Measurements from ENCODE around the gene LRRC53.

DNA sequence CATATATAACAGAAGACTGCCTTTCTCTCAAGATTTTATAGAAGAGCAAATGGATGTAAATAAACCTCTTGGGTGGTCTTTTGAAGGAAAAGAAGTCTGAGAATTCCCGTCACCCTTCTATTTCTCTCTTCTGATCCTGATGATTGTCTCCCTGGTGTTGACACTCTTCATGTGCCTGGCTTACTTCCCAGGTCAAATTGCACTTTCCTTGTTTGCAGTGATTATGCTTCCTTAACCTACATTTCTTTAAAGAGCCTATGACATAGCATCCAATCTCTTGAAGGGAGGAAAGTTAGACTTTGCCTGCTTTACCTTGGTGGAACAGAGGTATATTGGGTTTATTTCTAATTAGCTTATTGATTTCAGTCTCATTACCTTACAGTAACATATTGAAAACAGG is 80.1 kb downstream of the LRRC53 start:
- TF ChIP-seq POLR2AphosphoS5 (IDR thresholded peaks at IDR 0.05; ENCODE audit: low read depth), result no peak
- TF ChIP-seq, protein P1, sequence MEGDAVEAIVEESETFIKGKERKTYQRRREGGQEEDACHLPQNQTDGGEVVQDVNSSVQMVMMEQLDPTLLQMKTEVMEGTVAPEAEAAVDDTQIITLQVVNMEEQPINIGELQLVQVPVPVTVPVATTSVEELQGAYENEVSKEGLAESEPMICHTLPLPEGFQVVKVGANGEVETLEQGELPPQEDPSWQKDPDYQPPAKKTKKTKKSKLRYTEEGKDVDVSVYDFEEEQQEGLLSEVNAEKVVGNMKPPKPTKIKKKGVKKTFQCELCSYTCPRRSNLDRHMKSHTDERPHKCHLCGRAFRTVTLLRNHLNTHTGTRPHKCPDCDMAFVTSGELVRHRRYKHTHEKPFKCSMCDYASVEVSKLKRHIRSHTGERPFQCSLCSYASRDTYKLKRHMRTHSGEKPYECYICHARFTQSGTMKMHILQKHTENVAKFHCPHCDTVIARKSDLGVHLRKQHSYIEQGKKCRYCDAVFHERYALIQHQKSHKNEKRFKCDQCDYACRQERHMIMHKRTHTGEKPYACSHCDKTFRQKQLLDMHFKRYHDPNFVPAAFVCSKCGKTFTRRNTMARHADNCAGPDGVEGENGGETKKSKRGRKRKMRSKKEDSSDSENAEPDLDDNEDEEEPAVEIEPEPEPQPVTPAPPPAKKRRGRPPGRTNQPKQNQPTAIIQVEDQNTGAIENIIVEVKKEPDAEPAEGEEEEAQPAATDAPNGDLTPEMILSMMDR (conservative IDR thresholded peaks at IDR 0.05; ENCODE audit: low read depth in 2 of 2), result no peak
- TF ChIP-seq EZH2phosphoT487 (IDR thresholded peaks at IDR 0.05; ENCODE audit: unreplicated experiment), result no peak
- TF ChIP-seq EZH2 (IDR thresholded peaks at IDR 0.05; ENCODE audit: low read depth, unreplicated experiment), result no peak
